Endothelial cell (in vitro differentiated cells): ENCODE results near the gene ARHGEF17. TPM values are rescaled to one million over a fixed set of nuclear protein-coding genes. Genes with fewer than 3 reads are reported as not detected.

Experiments
- DNase-seq: peaks from one replicate; pipeline ENCODE4 v3.0.0; 2021; ENCODE audit warnings: low spot score
- H3K27ac Mint-ChIP-seq: one replicate; pipeline ENCODE4 v1.8.0; 2021; ENCODE audit warnings: mixed read lengths, inconsistent platforms; ENCODE audit not compliant: unreplicated experiment
- H3K27me3 Mint-ChIP-seq: one replicate; pipeline ENCODE4 v1.8.0; 2021; ENCODE audit warnings: mild to moderate bottlenecking, moderate library complexity, mixed read lengths, inconsistent platforms; ENCODE audit not compliant: unreplicated experiment
- H3K36me3 Mint-ChIP-seq: one replicate; pipeline ENCODE4 v1.8.0; 2021; ENCODE audit warnings: mild to moderate bottlenecking, low read depth, mixed read lengths, inconsistent platforms; ENCODE audit not compliant: unreplicated experiment
- H3K4me1 Mint-ChIP-seq: one replicate; pipeline ENCODE4 v1.8.0; 2021; ENCODE audit warnings: mild to moderate bottlenecking, mixed read lengths, inconsistent platforms; ENCODE audit not compliant: unreplicated experiment
- H3K4me3 Mint-ChIP-seq: one replicate; pipeline ENCODE4 v1.8.0; 2021; ENCODE audit warnings: mild to moderate bottlenecking, mixed read lengths, inconsistent platforms; ENCODE audit not compliant: unreplicated experiment
- H3K9me3 Mint-ChIP-seq: one replicate; pipeline ENCODE4 v1.8.0; 2021; ENCODE audit warnings: mixed read lengths, inconsistent platforms; ENCODE audit not compliant: unreplicated experiment
- CTCF ChIP-seq: fragments of 200-600 bp; sonication (generic); IDR thresholded peaks from one replicate; pipeline ENCODE4 v1.5.0; 2021; ENCODE audit warnings: antibody characterized with exemption; ENCODE audit not compliant: unreplicated experiment
- total RNA-seq: library from RNA; stranded (reverse); fragmentation: NEBNext Ultra II Directional; extraction: Animal tissue kit (Norgen Biotek cat#: 25700); gene quantifications from one replicate; pipeline ENCODE4 v1.2.1, GENCODE V29; 2021; ENCODE audit not compliant: unreplicated experiment

The ARHGEF17 gene
- total RNA-seq, 1 donor from 2014 or later: 93.3 TPM

- TF ChIP-seq CTCF: no peak
- H3K4me3 Mint-ChIP-seq: no peak overlapping the region
- no peak overlapping the region for H3K27ac Mint-ChIP-seq
- H3K9me3 Mint-ChIP-seq: no peaks in the 10 kb centered on the region
- peaks cover 17% of the 10 kb centered on the region for H3K36me3 Mint-ChIP-seq
- peaks cover 36% of the 10 kb centered on the region for H3K4me1 Mint-ChIP-seq
- DNase-seq: no peak
- peaks cover 20% of the 10 kb centered on the region for H3K27me3 Mint-ChIP-seq
These were observed 29.8 kb downstream of the ARHGEF17 start for GRCh38 chr11:73337846-73338245.

- no peak overlapping the region for H3K27ac Mint-ChIP-seq
- H3K4me1 Mint-ChIP-seq: peaks cover 31% of the 10 kb centered on the region
- DNase-seq: no peak
- no peak overlapping the region for H3K4me3 Mint-ChIP-seq
- TF ChIP-seq CTCF: no peak
- peaks cover 20% of the 10 kb centered on the region for H3K27me3 Mint-ChIP-seq
- H3K36me3 Mint-ChIP-seq: peaks cover 17% of the 10 kb centered on the region
- H3K9me3 Mint-ChIP-seq: no peaks in the 10 kb centered on the region
These were observed 30.2 kb downstream of the ARHGEF17 start for GRCh38 chr11:73338279-73338678.

DNA sequence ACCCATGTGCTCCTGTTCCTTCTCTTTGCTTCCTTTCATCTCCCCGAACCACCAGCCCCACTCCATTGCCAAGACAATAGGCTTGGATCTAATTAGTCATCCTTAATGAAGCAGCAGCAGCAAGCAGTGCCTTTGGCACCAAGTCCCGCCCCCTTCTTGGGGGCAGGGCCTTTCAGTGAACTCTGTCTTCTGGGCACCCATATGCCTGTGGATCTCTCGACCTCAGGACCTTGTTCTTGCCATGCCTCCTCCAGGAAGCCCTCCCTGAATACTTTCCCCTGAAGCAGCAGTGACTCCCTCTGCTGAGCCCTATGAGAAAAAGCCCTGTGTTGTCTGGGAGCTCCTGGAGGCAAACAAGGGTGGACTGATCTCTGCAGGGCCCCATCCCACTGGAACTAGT is 32.1 kb downstream of the ARHGEF17 start:
- Mint-ChIP-seq H3K4me1 (peaks cover 16% of the 10 kb centered on the region), H3K27ac (no peak overlapping the region), H3K27me3 (peaks cover 20% of the 10 kb centered on the region), H3K9me3 (no peaks in the 10 kb centered on the region), H3K4me3 (no peak overlapping the region), H3K36me3 (peaks cover 17% of the 10 kb centered on the region)
- TF ChIP-seq CTCF: no peak
- DNase-seq: no peak

GRCh38 chr11:73342633-73343032 is 34.6 kb downstream of the ARHGEF17 start:
- Mint-ChIP-seq H3K9me3 (no peaks in the 10 kb centered on the region), H3K27ac (no peak overlapping the region), H3K4me1 (peaks cover 14% of the 10 kb centered on the region), H3K27me3 (peaks cover 25% of the 10 kb centered on the region), H3K4me3 (peak overlapping the region; percentile 44), H3K36me3 (peaks cover 19% of the 10 kb centered on the region)
- DNase-seq: peak; percentile 50
- TF ChIP-seq CTCF: no peak

DNA sequence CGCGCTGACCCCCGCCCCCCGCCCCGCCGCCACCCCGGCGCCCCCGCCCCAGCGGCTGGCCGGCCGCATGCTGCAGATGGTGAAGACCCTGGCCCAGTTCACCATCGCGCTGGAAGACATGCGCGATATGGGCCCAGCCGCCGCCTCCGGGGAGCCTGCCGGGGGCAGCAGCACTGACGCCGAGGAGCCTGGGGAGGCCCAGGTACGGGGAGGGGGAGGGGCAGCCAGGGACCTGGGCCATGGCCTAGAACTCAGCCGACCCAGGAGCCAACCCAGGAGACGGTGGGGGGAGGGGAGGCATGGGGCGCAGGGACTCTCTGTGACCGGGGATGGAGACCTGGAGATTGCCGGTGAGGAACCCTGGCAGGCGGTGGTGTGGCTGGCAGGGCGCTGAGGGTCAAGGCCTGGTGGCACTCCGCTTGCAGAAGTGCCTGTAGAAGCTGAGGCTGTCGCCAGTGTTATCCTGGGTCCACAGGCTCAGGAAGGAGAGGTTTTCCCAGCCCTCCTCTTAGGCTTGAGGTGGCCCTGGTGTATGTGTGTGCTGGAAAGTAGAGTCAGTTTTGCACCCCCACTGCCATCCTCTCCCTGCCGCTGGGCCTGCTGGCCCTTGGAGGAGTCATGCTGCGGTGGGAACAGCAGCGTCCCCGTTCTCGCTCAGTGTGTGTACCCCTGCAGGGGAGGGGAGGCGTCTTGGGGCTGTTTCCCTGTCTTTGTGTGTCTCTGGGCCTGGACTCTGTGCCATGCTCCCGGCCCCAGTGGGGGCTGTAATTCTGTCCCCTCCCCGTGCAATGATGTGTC is 35.2 kb downstream of the ARHGEF17 start:
- H3K4me1 Mint-ChIP-seq: peaks cover 17% of the 10 kb centered on the region
- DNase-seq: no peak
- peaks cover 24% of the 10 kb centered on the region for H3K27me3 Mint-ChIP-seq
- peak overlapping the region; percentile 51 for H3K4me3 Mint-ChIP-seq
- peaks cover 20% of the 10 kb centered on the region for H3K36me3 Mint-ChIP-seq
- TF ChIP-seq CTCF: no peak
- H3K27ac Mint-ChIP-seq: no peak overlapping the region
- no peaks in the 10 kb centered on the region for H3K9me3 Mint-ChIP-seq
